H9 (cell line): ENCODE data around the gene CLEC20A. TPM values are rescaled to one million over a fixed set of nuclear protein-coding genes. Genes with fewer than 3 reads are reported as not detected.

Experiments
- DNase-seq: peaks from one replicate; pipeline ENCODE4 v3.0.0-alpha.2; 2017
- H2AFZ ChIP-seq: one replicate; pipeline ENCODE4 v1.6.1; 2013; ENCODE audit warnings: mild to moderate bottlenecking, low read length, control low read depth, moderate library complexity
- H2AK5ac ChIP-seq: 2 replicates; pipeline ENCODE4 v1.6.1; 2013; ENCODE audit warnings: low read length, control low read depth, mixed read lengths; ENCODE audit not compliant: insufficient read length
- H2BK120ac ChIP-seq: one replicate; pipeline ENCODE4 v1.6.1; 2013; ENCODE audit warnings: low read depth, mild to moderate bottlenecking, low read length, control low read depth, inconsistent platforms; ENCODE audit not compliant: poor library complexity, severe bottlenecking
- H2BK12ac ChIP-seq: 2 replicates; pipeline ENCODE4 v1.6.1; 2013; ENCODE audit warnings: low read length, control low read depth, mixed read lengths, low read depth; ENCODE audit not compliant: insufficient read length
- H2BK15ac ChIP-seq: 2 replicates; pipeline ENCODE4 v1.6.1; 2013; ENCODE audit warnings: low read depth, low read length, control low read depth
- H2BK20ac ChIP-seq: one replicate; pipeline ENCODE4 v1.6.1; 2013; ENCODE audit warnings: low read depth, mild to moderate bottlenecking, low read length, control low read depth, inconsistent platforms; ENCODE audit not compliant: poor library complexity, severe bottlenecking
- H2BK5ac ChIP-seq: 2 replicates; pipeline ENCODE4 v1.6.1; 2013; ENCODE audit warnings: low read length, control low read depth, mixed read lengths; ENCODE audit not compliant: insufficient read length
- H3K14ac ChIP-seq: 2 replicates; pipeline ENCODE4 v1.6.1; 2013; ENCODE audit warnings: low read length, control low read depth; ENCODE audit not compliant: insufficient read depth
- H3K18ac ChIP-seq: 2 replicates; pipeline ENCODE4 v1.6.1; 2013; ENCODE audit warnings: low read depth, mild to moderate bottlenecking, mixed read lengths, low read length, control low read depth; ENCODE audit not compliant: insufficient read length
- H3K23ac ChIP-seq: 2 replicates; pipeline ENCODE4 v1.6.1; 2013; ENCODE audit warnings: low read length, control low read depth, mixed read lengths, low read depth; ENCODE audit not compliant: insufficient read length
- H3K23me2 ChIP-seq: 2 replicates; pipeline ENCODE4 v1.6.1; 2013; ENCODE audit warnings: low read depth, mild to moderate bottlenecking, mixed read lengths, low read length, control low read depth; ENCODE audit not compliant: insufficient read length, poor library complexity, severe bottlenecking
- H3K27ac ChIP-seq: 2 replicates; pipeline ENCODE4 v1.5.1; 2013; ENCODE audit warnings: low read length, control low read depth, mixed read lengths, low read depth; ENCODE audit not compliant: insufficient read length
- H3K27me3 ChIP-seq: 2 replicates; pipeline ENCODE4 v1.6.1; 2013; ENCODE audit warnings: low read length, control low read depth, inconsistent platforms; ENCODE audit not compliant: insufficient read depth
- H3K4ac ChIP-seq: 2 replicates; pipeline ENCODE4 v1.6.1; 2013; ENCODE audit warnings: low read depth, mild to moderate bottlenecking, control low read depth, inconsistent platforms, low read length, moderate library complexity
- H3K4me1 ChIP-seq: 2 replicates; pipeline ENCODE4 v1.6.1; 2013; ENCODE audit warnings: low read length, control low read depth, inconsistent platforms; ENCODE audit not compliant: insufficient read depth
- H3K4me2 ChIP-seq: 2 replicates; pipeline ENCODE4 v1.6.1; 2013; ENCODE audit warnings: low read length, control low read depth, mixed read lengths; ENCODE audit not compliant: insufficient read length, insufficient read depth
- H3K56ac ChIP-seq: 2 replicates; pipeline ENCODE4 v1.6.1; 2013; ENCODE audit warnings: low read depth, mild to moderate bottlenecking, mixed read lengths, low read length, control low read depth; ENCODE audit not compliant: insufficient read length
- H3K79me1 ChIP-seq: 2 replicates; pipeline ENCODE4 v1.6.1; 2013; ENCODE audit warnings: low read depth, mild to moderate bottlenecking, moderate library complexity, low read length, control low read depth, inconsistent platforms; ENCODE audit not compliant: insufficient read depth, poor library complexity, severe bottlenecking
- H3K79me2 ChIP-seq: 2 replicates; pipeline ENCODE4 v1.6.1; 2013; ENCODE audit warnings: low read length, control low read depth, inconsistent platforms; ENCODE audit not compliant: insufficient read depth
- H3K9ac ChIP-seq: 2 replicates; pipeline ENCODE4 v1.6.1; 2013; ENCODE audit warnings: low read length, control low read depth, mixed read lengths; ENCODE audit not compliant: insufficient read length; ENCODE audit errors: extremely low read depth
- H3K9me3 ChIP-seq: one replicate; pipeline ENCODE4 v1.6.1; 2013; ENCODE audit warnings: low read depth, low read length, inconsistent platforms; ENCODE audit not compliant: control insufficient read depth
- H3T11ph ChIP-seq: one replicate; pipeline ENCODE4 v1.6.1; 2013; ENCODE audit warnings: mild to moderate bottlenecking, low read length, control low read depth, inconsistent platforms
- H4K20me1 ChIP-seq: one replicate; pipeline ENCODE4 v1.6.1; 2013; ENCODE audit not compliant: control insufficient read depth, insufficient read length, insufficient read depth
- H4K5ac ChIP-seq: 2 replicates; pipeline ENCODE4 v1.6.1; 2013; ENCODE audit warnings: low read depth, mild to moderate bottlenecking, mixed read lengths, low read length, control low read depth; ENCODE audit not compliant: insufficient read length
- H4K8ac ChIP-seq: replicated peaks from 2 replicates; pipeline ENCODE4 v1.6.1; 2013; ENCODE audit warnings: low read length, control low read depth, mixed read lengths, low read depth; ENCODE audit not compliant: insufficient read length
- H4K91ac ChIP-seq: 2 replicates; pipeline ENCODE4 v1.6.1; 2013; ENCODE audit warnings: low read depth, mild to moderate bottlenecking, moderate library complexity, mixed read lengths, low read length, control low read depth; ENCODE audit not compliant: insufficient read length
- H3K27ac Mint-ChIP-seq, 3 experiments: 2 replicates in 2 of 3; 3 replicates in 1 of 3; pipeline ENCODE4 v1.8.0; 2020 to 2021; ENCODE audit warnings: mixed read lengths in 3 of 3, mild to moderate bottlenecking in 1 of 3, moderate library complexity in 1 of 3
- H3K27me3 Mint-ChIP-seq: 2 replicates; pipeline ENCODE4 v1.8.0; 2021; ENCODE audit warnings: low read depth, mild to moderate bottlenecking, moderate library complexity, mixed read lengths
- H3K36me3 Mint-ChIP-seq, 3 experiments: 2 replicates in 2 of 3; 3 replicates in 1 of 3; pipeline ENCODE4 v1.8.0; 2020 to 2021; ENCODE audit warnings: low read depth in 3 of 3, mixed read lengths in 3 of 3; ENCODE audit not compliant: insufficient read depth in 1 of 3
- H3K4me1 Mint-ChIP-seq, 2 experiments: 2 replicates each; pipeline ENCODE4 v1.8.0; 2020; ENCODE audit warnings: mixed read lengths in 2 of 2
- H3K4me3 Mint-ChIP-seq, 2 experiments: 2 replicates in 1 of 2; 3 replicates in 1 of 2; pipeline ENCODE4 v1.8.0; 2020 to 2021; ENCODE audit warnings: mild to moderate bottlenecking in 2 of 2, mixed read lengths in 2 of 2, moderate library complexity in 1 of 2
- H3K9me3 Mint-ChIP-seq, 2 experiments: 2 replicates in 1 of 2; 3 replicates in 1 of 2; pipeline ENCODE4 v1.8.0; 2020; ENCODE audit warnings: mild to moderate bottlenecking in 2 of 2, mixed read lengths in 2 of 2, moderate library complexity in 1 of 2
- CTCF ChIP-seq: fragments of 200-600 bp; sonication (generic); conservative IDR thresholded peaks from 3 replicates; pipeline ENCODE4 v1.8.0; 2021; ENCODE audit warnings: antibody characterized with exemption, mild to moderate bottlenecking
- WGBS: extraction: QIAGEN DNeasy Blood & Tissue Kit; methylation state at CpG from one replicate; pipeline ENCODE4 v1.1.7; 2013; ENCODE audit warnings: missing lambda C conversion rate, low lambda C conversion rate, mixed read lengths; ENCODE audit not compliant: insufficient read length; ENCODE audit errors: extremely low coverage; 5-methylcytosine and 5-hydroxymethylcytosine counted together
- total RNA-seq: library from RNA; stranded (reverse); gene quantifications from 2 replicates; pipeline ENCODE4 v1.2.1, GENCODE V29; 2021

Gene CLEC20A
- total RNA-seq, 1 experiment from 2014 or later = not detected

- Histone ChIP-seq H2BK20ac (no peak overlapping the region), H2BK5ac (no peak overlapping the region), H3K56ac (no peak overlapping the region), H2AFZ (no peak overlapping the region), H3K4ac (no peak overlapping the region), H3K9ac (no peak overlapping the region), H3K23ac (no peak overlapping the region), H3K23me2 (no peaks in the 10 kb centered on the region), H2BK12ac (no peak overlapping the region), H3T11ph (no peak overlapping the region), H3K4me2 (no peak overlapping the region), H4K5ac (no peak overlapping the region), H3K27ac (no peak overlapping the region), H3K79me2 (no peaks in the 10 kb centered on the region), H2BK15ac (no peak overlapping the region), H3K14ac (no peak overlapping the region), H3K79me1 (no peaks in the 10 kb centered on the region), H2BK120ac (no peak overlapping the region), H3K9me3 (no peaks in the 10 kb centered on the region), H2AK5ac (no peak overlapping the region), H3K27me3 (no peaks in the 10 kb centered on the region), H3K18ac (no peak overlapping the region), H3K4me1 (no peaks in the 10 kb centered on the region), H4K91ac (no peak overlapping the region), H4K8ac (no peak overlapping the region), H4K20me1 (no peaks in the 10 kb centered on the region)
- whole genome bisulfite sequencing = no CpG with 5 or more reads among the region's 4 CpGs
- DNase-seq = no peak
- Mint-ChIP-seq H3K27ac (no peak overlapping the region), H3K4me3 (no peak overlapping the region), H3K4me1 (peaks cover 4 to 10% of the 10 kb centered on the region in 2 experiments), H3K36me3 (no peaks in the 10 kb centered on the region), H3K9me3 (no peaks in the 10 kb centered on the region), H3K27me3 (peaks cover 2% of the 10 kb centered on the region; the same call in 1 of the 2 replicates)
- no peak for TF ChIP-seq CTCF
Observed at GRCh38 chr1:178516110-178516509, 19.3 kb upstream of the CLEC20A start.
